Uterus (tissue), 2 donors: ENCODE results near the gene FXYD6.

ENCODE experiments used
- CTCF ChIP-seq, 4 experiments: fragments of 200-600 bp in 2 of 4; fragments of 450-650 bp in 2 of 4; sonication (generic) in 2 of 4; IDR thresholded peaks; one replicate each; pipeline ENCODE4 v1.5.1; 2016 to 2019; ENCODE audit warnings: antibody characterized with exemption in 4 of 4, mild to moderate bottlenecking in 2 of 4, moderate library complexity in 1 of 4
- POLR2A ChIP-seq, 2 donors: fragments of 450-650 bp; IDR thresholded peaks; one replicate each; pipeline ENCODE4 v1.6.1; 2016; ENCODE audit warnings: antibody characterized with exemption in 2 of 2, mild to moderate bottlenecking in 1 of 2, moderate library complexity in 1 of 2

GRCh38 chr11:117843666-117844484, 32.6 kb downstream of the FXYD6 start:
- peak; percentile 98 to 100 (median 99) for TF ChIP-seq CTCF (IDR thresholded peaks at IDR 0.05)
- no peak for TF ChIP-seq POLR2A (IDR thresholded peaks at IDR 0.05)
